GOT3 (cell line): ENCODE data around the gene SH3TC1.

Experiments
- DNase-seq: peaks from one replicate; lab custom pipeline; 2025; ENCODE audit warnings: mixed read lengths; lab: John Stamatoyannopoulos, UW

SH3TC1 gene

DNA sequence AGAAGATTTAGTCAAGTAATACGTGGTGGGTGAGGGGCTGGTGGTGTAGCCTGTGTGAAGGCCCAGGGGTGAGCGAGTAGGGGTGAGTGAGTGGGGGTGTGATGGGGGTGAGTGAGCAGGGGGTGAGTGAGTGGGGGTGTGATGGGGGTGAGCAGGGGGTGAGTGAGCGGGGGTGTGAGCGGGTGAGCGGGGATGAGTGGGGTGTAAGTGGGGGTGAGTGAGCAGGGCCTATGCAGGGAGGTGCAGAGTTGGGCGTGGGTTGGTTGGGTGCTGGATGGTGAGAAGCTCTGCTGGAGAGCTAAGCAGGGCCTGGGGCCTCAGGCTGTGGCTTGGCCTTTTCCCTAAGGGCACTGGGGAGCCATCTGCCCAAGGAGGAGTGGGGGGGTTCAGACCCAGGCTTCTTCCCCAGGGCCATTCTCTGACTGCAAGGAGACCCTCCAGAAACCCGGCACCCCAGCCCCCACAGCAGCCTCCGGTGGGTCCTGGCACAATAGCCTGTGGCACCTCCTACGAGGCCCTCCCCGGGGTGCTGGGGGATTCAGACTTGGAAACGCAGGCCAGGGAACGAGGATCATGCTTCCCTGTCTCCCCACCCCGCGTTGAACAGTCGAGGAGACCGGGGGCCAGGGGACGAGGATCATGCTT lies 30.4 kb downstream of the SH3TC1 start:
- DNase-seq: no peak

DNA sequence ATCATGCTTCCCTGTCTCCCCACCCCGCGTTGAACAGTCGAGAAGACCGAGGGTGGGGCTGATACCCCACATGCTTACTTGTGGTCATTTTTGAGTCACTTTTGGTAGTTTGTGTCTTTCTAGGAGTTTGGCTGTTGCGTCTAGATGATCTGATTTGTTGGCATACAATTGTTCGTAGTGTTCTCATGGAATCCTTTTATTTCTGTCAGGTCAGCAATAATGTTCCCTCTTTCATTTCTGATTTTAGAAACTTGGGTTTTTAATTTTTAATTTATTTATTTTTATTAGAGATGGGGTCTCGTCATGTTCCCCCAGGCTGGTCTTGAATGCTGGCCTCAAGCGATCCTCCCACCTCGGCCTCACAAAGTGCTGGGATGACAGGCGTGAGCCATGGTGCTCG lies 30.9 kb downstream of the SH3TC1 start:
- DNase-seq: no peak

DNA sequence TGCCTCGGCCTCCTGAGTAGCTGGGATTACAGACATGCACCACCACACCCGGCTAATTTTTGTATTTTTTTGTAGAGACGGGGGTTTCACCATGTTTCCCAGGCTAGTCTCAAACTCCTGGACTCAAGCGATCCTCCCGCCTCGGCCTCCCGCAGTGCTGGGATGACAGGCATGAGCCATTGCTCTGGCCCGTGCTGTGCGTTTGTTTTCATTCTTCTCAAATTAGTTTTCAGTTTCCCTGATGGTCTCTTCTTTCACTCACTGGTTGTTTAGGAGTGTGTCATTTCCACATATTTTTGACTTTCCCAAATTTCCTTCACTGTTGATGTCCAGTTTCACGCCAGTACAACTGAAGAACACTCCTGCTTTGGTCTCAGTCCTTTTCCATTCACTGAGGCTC lies 31.8 kb downstream of the SH3TC1 start:
- DNase-seq: no peak

DNA sequence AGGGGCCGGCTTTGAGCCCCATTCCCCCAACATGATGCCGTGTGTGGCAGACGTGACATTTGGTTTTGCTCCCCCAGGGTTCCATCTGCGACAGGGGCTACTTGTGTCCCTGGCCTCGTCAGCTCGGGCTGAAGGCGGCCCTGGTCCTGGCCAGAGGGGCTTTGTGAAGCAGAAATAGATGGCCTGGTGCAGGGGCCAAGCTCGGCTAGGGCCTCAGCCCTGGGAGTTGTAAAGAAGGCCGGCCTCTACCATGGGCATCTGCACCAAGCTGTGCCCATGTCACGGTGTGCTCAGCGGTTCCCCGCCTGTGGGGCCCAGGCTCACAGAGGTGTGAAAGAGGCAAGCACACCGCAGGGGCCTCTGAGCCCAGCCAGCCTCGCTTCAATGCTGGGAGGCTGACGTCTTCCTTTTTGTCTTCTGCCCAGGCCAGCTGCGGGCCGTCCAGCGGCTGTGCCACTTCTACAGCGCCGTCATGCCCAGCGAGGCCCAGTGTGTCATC lies 32.5 kb downstream of the SH3TC1 start:
- no peak for DNase-seq

DNA sequence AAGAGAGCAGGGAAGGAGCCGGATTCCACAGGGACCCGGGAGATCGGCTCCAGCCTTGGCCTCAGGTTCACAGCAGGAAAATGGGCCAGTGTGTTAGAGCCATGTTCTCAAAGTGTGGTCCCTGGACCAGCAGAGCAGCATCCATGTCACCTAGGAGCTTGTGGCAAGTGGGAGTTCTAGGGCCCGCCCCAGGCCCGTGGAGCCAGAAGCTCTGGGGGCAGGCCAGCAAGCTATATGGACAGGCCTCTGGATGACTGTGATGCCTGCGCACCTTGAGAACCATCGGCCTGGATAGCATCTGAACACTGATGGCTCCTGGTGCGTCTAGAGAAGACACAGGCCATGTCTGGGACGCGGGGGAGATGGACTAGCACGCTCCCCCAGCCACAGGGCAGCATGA lies 33.7 kb downstream of the SH3TC1 start:
- DNase-seq: no peak

DNA sequence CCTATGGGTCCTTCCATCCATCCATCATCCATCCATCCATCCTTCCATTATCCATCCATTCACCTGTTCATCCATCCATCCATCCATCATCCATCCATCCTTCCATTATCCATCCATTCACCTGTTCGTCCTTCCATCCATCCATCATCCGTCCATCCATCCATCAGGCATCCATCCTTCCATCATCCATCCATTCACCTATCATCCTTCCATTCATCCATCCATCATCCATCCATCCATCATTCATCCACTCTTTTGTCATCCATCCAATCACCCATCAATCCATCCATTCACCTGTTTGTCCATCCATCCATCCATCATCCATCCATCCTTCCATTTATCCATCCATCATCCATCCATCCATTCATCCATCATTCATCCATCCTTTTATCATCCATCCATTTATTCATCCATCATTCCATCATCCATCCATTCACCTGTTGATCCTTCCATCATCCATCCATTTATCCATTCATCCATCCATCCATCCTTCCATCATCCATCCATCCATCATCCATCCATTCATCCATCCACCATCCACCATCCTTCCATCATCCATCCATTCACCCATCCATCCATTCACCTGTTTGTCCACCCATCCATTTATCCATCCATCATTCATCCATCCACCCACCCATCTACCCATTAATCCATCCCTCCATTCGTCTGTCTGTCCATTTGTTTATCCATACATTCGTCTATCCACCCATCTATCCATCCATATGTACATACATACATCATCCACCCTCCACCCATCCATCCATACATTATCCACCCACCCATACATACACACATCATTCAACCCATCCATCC lies 34.8 kb downstream of the SH3TC1 start:
- DNase-seq: no peak

DNA sequence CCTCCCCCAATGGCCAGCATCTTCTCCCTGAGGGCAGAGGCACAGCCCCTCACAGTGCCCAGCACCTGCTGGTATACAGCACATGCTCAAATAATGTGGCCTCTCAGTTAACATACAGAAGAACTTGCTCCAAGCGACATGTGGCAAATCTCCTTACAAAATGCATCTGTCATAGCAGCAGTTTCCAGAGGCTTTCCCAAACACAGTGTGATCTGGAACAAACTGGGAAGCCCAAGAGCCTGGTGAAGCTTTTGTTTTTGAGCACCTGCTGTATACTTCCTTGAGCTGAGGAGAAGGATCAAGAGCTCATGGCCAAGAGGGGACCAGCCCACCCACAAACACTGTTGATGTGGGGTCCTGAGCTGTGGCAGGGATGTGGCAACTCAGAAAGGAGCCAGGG lies 35.6 kb downstream of the SH3TC1 start:
- no peak for DNase-seq

DNA sequence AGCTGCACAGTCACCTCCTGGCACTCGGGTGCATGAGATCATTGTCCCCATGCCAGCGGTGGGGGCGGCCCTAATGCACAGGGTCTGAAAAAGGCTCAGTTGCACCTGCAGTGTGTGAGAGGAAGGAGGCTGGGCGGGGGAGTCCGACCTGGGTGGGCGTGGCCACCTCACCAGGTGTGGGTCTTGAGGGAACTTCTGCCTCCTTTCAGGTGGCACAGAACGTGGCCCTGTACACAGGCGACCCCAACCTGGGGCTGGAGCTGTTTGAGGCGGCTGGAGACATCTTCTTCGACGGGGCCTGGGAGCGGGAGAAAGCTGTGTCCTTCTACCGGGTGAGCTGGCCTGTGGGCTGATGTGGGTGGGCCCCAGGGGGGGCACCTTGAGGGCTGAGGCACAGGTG lies 36.1 kb downstream of the SH3TC1 start:
- no peak for DNase-seq

DNA sequence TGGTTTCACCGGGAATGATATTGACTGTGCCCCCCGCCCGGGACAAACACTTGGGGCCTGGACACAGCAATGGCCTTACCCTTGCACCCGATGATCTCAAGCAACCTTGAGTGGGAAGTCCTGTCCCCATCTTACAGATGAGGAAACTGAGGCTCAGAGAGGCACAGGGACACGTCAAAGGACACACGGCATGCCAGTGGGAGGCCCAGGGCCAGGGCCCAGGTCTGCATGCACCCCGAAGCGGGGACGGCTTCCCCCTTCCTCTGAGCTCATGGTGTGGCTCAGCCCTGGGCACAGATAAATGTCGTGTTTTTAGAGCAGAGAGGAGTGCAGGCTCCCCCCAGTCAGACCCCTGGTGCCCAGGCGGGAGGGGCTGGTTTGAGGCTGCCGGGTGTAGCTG lies 36.6 kb downstream of the SH3TC1 start:
- DNase-seq: no peak

DNA sequence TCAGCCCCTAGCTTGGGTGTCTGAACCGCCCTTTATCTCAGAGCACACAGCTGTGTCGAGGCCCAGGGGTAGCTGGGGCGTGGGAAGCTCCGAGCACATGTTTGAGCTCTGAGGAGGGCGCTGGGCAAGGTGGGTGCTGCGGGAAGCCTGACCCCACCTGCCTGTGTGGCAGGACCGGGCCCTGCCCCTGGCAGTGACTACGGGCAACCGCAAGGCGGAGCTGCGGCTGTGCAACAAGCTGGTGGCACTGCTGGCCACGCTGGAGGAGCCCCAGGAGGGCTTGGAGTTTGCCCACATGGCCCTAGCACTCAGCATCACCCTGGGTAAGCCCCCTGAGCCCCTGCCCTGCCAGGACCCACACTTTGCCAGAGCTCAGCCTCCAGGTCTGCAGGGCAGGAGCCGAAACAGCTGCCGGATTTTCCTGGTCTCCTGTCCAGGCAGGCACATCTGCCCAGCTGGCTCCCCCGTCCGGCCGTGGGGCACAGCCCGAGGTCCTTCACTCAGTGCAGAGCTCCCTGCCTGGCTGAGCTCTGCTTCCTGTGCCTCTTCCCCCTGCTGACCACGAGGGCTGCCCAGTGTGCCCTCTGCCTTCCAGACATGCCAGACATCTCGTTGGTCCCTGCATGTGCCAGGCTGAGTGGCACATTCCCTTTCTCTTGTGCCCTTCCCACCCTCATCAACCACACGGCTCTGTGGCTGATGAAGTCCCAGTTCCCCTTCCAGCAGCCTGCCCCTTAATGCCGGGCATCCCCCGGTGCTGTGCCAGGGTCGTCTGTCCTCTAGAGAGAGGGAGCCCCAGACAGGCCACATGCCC lies 37.2 kb downstream of the SH3TC1 start:
- no peak for DNase-seq

DNA sequence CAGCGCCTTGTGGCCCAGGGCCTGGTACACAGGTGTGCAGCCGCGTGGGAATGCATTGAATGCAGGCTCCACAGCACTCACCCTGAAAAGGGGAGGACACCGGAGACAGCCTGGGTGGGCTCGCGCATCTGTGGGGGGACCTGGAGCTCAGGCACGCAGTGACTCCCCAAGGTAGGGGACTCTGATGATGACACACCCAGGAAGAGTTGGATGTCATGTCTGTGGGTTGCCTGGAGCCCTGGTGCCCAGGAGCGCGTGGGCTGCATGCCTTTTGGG lies 37.8 kb downstream of the SH3TC1 start:
- DNase-seq: no peak

DNA sequence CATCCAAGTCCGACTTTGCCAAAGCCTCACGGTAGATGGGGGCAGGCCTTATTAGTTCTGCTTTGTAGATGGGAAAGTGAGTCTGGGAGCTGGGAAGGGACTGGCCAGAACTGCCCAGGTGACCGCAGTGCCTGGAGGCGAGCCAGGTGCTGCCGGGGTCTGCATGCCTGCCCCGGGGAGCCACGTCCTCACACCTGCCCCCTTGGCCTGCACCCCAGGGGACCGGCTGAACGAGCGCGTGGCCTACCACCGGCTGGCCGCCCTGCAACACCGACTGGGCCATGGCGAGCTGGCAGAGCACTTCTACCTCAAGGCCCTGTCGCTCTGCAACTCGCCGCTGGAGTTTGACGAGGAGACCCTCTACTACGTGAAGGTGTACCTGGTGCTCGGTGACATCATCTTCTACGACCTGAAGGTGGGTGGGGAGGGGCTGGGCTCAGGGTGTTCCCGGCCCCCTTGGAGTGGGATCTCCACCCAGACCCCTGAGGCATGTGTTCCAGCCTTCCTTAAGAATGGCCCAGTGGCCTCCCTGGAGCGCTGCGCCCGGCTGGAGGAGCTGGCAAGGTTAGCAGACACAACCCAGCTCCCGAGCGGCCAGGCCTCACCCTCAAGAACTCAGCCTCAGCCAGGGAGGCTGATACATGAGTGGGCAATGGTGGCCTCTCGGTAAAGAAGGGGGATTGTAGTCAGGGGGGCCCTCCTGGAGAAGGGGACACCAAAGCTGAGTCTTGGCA lies 38.3 kb downstream of the SH3TC1 start:
- DNase-seq: no peak

DNA sequence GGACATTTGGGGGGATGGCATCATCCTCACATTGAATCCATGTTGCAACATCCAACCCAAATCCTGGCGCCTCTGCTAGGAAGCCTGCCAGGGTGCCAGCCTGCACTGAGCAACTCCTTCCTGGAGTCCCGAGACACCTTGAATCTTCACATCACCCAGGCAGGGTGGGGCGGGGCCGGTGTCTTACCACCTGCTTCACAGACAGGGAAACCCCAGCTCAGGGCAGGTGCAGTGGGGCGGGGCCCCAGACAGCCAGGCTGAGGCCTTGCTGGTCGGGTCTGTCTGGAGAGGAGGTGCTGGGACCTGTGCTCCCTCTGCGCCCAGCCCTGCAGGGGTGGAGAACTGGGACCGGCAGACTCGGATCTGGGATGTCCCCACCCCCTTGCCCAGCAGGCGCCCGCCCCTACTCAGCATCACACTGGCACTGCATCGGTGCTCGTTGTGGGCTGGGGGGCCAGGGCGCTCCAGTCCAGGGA lies 39.0 kb downstream of the SH3TC1 start:
- DNase-seq: no peak

DNA sequence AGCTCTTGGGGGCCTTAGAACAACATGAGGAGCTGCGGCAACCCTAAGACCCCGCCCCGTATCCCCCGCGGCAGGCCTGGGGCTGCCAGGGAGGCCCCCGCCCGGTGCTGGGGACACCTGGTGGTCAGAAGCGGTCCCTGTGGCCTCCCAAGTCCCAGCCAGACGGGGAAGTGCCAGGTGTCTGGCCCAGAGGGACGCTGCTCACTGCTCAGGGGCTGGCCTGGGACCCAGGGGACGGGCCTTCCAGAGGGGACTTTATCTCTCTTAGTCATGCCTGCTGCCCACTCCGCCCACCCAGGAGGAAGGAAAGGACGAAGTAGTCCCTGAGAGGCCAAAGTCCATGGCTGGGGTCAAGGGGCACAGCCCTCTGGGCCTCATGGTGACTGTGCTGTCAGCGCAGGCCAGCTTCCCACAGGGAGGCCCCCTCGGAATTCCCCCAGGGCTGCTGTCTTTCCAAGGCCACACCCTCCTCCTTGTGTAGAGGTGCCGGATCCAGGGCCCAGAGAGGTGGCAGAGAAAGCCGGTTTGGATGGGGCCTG lies 39.5 kb downstream of the SH3TC1 start:
- no peak for DNase-seq

DNA sequence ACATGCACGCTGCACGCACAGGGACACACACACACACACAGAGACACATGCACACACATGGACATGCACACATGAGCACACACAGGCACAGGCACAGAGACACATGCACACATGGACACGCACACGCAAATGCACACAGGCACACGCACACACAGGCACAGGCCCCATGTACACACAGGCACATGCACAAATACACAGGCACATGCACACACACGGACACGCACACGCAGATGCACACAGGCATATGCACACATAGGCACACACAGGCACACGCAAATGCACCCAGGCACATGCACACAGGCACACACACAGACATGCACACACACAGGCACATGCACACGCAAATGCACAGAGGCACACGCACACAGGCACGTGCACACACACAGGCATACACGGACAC lies 40.1 kb downstream of the SH3TC1 start:
- no peak for DNase-seq

DNA sequence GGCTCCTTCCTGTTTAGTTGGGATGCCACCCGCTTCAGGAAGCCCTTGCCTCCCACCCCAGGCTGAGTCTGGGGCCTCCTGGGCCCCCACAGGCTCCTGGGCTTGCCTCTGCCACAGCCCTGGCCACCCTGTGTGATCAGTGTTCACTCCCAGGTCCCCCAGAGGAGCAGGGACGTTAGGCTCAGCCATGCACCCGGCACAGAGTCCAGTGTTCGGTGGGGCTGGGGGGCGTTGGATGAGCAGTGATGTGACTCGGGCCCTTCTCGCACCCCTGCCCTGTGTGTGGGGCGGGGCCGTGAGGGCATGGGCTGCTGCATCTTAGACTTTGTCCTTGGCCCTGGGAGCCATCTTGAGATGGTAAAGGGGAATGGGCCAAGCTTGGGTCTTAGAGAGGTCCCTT lies 40.6 kb downstream of the SH3TC1 start:
- DNase-seq: no peak

DNA sequence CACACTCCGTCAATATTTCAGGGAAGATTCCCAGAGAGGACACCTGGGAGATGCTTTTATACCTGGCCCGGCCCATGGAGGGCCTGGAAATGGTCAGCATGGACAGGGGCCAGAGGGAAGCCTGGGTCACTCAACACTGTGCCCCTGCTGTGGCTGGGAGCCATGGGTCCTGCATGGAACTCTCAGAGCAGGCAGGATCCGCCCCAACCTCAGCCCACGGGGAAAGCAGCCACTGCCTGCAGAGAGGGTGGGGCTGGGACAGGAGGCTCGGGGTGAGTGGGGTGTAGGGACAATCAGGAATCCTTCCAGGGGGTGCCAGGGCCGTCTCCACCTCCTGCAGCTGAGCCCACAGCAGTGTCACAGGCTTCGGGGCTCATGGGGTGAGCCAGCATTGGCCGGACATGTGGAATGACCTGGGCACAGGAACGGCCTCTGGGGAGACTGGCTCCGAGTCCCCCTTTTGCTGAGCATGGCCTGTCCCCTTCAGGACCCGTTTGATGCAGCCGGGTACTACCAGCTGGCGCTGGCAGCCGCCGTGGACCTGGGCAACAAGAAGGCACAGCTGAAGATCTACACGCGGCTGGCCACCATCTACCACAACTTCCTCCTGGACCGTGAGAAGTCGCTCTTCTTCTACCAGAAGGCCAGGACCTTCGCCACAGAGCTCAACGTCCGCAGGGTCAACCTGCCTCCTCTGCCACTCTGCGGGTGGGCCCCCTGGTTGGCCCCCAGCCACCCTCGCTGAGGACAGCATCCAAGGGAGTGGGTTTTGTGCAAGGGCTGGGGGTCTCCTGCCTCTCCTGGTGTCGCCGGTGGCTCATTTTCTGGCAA lies 41.3 kb downstream of the SH3TC1 start:
- DNase-seq: no peak

DNA sequence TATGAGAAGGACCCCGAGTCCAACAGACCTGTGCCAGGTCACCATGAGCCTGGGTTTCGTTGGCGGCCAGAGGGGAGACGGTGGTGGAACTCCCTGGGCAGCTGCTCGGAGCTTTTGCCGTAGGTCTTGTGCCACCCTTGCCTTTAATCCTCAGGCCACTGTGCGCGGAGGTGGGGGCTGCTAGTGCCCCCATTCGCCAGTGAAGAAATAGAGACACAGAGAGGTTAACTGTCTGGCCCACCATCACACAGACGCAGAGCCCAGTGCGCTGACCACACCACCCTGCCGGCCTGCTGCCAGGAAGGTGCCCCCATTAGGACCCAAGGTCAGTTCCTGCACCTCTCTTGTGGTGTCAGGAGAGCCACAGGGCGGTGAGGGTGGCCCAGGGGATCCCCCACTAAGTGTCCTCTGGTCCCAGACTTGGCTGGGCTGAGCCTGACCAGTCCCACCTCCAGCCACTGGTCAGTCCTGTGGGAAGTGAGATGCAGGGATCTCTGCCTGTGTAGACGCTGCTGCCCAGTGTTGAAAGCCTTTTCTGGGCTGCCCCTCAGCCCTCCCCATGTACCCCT lies 42.2 kb downstream of the SH3TC1 start:
- no peak for DNase-seq

DNA sequence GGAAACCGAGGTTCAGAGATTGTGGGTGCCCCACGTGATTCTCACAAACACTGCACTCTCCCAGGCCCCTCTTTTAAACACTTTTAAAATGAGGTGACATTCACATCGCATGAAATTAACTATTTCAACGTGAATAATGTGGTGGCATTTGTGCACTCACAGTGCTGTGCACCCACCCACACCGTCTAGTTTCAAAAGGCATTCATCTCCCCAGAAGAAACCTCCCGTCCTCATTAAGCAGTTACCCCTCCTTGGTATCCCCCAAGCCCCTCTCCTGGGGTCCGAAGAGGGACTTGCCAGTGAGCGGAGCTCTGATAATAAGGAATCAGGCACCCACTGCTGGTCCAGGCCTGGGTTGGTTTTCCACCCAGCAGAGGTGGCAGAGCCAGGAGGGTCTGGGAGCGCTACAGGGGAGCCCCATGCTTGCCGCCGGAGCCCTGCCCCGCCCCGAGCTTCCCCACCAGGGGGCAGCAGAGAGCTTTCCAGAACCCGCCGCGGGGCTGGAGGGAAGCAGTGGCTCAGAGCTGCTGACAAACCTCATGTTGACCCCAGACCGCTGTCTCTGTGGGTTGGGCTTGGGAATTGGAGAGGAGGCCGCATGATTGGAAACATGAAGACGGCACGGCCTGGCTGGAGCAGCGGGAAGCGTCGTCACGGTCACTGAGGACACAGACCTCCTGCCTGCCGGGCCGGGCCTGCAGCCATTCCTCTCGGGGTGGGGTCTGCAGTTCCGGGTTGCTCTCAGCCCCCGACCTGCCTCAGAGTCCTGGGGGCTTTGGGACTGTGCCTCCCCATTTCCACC lies 43.0 kb downstream of the SH3TC1 start:
- DNase-seq: peak; percentile 66
